ENCODE data around the gene ORM2. TPM values are rescaled to one million over a fixed set of nuclear protein-coding genes. Genes with fewer than 3 reads are reported as not detected.

ORM2 gene
- total RNA-seq, 1 donor from 2014 or later, result not detected

GRCh38 chr9:114289106-114289505 lies 40.6 kb upstream of the ORM2 start:
- H3K4me3 ChIP-seq (ENCODE audit: low read depth, low read length), result no peak overlapping the region
- no peak for TF ChIP-seq CTCF (conservative IDR thresholded peaks at IDR 0.05; ENCODE audit: low read depth, low read length)
- DNase-seq (ENCODE audit: low read depth), result no peak

- H3K4me3 ChIP-seq (ENCODE audit: low read depth, low read length), result no peak overlapping the region
- DNase-seq (ENCODE audit: low read depth), result no peak
- no peak for TF ChIP-seq CTCF (conservative IDR thresholded peaks at IDR 0.05; ENCODE audit: low read depth, low read length)
Observed at GRCh38 chr9:114289571-114290481, 39.8 kb upstream of the ORM2 start.

GRCh38 chr9:114290561-114290986 lies 39.1 kb upstream of the ORM2 start:
- TF ChIP-seq CTCF (conservative IDR thresholded peaks at IDR 0.05; ENCODE audit: low read depth, low read length), result no peak
- DNase-seq (ENCODE audit: low read depth), result no peak

GRCh38 chr9:114291064-114291474 lies 38.6 kb upstream of the ORM2 start:
- H3K4me3 ChIP-seq (ENCODE audit: low read depth, low read length), result no peak overlapping the region
- no peak for DNase-seq (ENCODE audit: low read depth)
- TF ChIP-seq CTCF (conservative IDR thresholded peaks at IDR 0.05; ENCODE audit: low read depth, low read length), result peak; percentile 79

More at GRCh38 chr9:114290561-114290986, 39.1 kb upstream of the ORM2 start:
- H3K4me3 ChIP-seq (ENCODE audit: low read depth, low read length), result no peak overlapping the region

- no peak for TF ChIP-seq CTCF (conservative IDR thresholded peaks at IDR 0.05; ENCODE audit: low read depth, low read length)
- no peak overlapping the region for H3K4me3 ChIP-seq (ENCODE audit: low read depth, low read length)
- no peak for DNase-seq (ENCODE audit: low read depth)
Observed at GRCh38 chr9:114291886-114292590, 37.6 kb upstream of the ORM2 start.

- DNase-seq (ENCODE audit: low read depth), result no peak
- no peak for TF ChIP-seq CTCF (conservative IDR thresholded peaks at IDR 0.05; ENCODE audit: low read depth, low read length)
- H3K4me3 ChIP-seq (ENCODE audit: low read depth, low read length), result no peak overlapping the region
Observed at GRCh38 chr9:114294664-114295063, 35.0 kb upstream of the ORM2 start.
